ENCODE data around the gene RS1.

The RS1 gene

GRCh38 chrX:18613930-18614639 lies 57.8 kb downstream of the RS1 start:
- in situ Hi-C loops (cut with MboI; ENCODE audit: low sequenced_read_pairs), result no loop called here

GRCh38 chrX:18607966-18608365 lies 63.9 kb downstream of the RS1 start:
- in situ Hi-C loops (cut with MboI; ENCODE audit: low sequenced_read_pairs), result no loop called here

- in situ Hi-C loops (cut with MboI; ENCODE audit: low sequenced_read_pairs), result no loop called here
These were observed 73.5 kb downstream of the RS1 start for GRCh38 chrX:18598413-18598812.

- in situ Hi-C loops (cut with MboI; ENCODE audit: low sequenced_read_pairs), result no loop called here
These were observed 75.8 kb downstream of the RS1 start for GRCh38 chrX:18596096-18596495.

- in situ Hi-C loops (cut with MboI; ENCODE audit: low sequenced_read_pairs), result no loop called here
These were observed 77.8 kb downstream of the RS1 start for GRCh38 chrX:18594079-18594478.

GRCh38 chrX:18591834-18592233 lies 80.1 kb downstream of the RS1 start:
- in situ Hi-C loops (cut with MboI; ENCODE audit: low sequenced_read_pairs), result no loop called here

Measured in hTERT RPE-1 (cell line).